GM13976 (cell line): ENCODE results near the gene RYR1.

Experiments
- DNase-seq: peaks from one replicate; pipeline ENCODE4 v3.0.0; 2012; ENCODE audit warnings: low spot score
- in situ Hi-C: fragments of 300-500 bp; cut with MboI; formaldehyde crosslinking; loops from one replicate; pipeline ENCODE4 v1.12.0; 2022; ENCODE audit warnings: low sequenced_read_pairs, mixed read lengths, inconsistent platforms; ENCODE audit not compliant: unreplicated experiment
- TF ChIP-seq, protein P1 (sequence below): IDR thresholded peaks from 2 replicates; pipeline ENCODE4 v1.5.1; 2012; ENCODE audit warnings: borderline replicate concordance, mild to moderate bottlenecking; ENCODE audit not compliant: insufficient read depth; ENCODE audit errors: extremely low read depth, missing control alignments, control extremely low read depth

RYR1 gene

DNA sequence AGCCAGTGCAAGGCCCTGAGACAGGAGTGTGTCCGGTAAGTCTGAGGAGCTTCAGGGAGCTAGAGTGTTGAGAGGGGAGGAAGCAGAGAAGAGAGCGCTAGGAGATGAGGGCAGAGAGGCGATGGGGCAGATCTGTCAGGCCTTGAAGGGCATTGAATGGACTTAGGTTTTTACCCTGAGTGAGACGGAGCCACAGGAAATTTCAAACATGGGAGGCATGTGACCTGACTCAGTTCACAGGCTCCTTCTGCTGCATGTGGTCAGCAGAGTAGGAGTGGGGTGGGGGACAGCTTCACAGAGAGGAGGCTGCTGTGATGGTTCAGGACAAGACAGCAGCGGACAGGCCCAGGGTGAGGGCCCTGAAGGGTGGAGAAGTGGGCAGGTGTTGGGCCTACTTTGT, 33.1 kb upstream of the RYR1 start:
- in situ Hi-C loops: loop anchor here (25.0 kb wide), 1 partner anchor 237 kb away; the partner anchor contains the start of gene ACTN4
- TF ChIP-seq, protein P1, sequence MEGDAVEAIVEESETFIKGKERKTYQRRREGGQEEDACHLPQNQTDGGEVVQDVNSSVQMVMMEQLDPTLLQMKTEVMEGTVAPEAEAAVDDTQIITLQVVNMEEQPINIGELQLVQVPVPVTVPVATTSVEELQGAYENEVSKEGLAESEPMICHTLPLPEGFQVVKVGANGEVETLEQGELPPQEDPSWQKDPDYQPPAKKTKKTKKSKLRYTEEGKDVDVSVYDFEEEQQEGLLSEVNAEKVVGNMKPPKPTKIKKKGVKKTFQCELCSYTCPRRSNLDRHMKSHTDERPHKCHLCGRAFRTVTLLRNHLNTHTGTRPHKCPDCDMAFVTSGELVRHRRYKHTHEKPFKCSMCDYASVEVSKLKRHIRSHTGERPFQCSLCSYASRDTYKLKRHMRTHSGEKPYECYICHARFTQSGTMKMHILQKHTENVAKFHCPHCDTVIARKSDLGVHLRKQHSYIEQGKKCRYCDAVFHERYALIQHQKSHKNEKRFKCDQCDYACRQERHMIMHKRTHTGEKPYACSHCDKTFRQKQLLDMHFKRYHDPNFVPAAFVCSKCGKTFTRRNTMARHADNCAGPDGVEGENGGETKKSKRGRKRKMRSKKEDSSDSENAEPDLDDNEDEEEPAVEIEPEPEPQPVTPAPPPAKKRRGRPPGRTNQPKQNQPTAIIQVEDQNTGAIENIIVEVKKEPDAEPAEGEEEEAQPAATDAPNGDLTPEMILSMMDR: no peak
- no peak for DNase-seq

DNA sequence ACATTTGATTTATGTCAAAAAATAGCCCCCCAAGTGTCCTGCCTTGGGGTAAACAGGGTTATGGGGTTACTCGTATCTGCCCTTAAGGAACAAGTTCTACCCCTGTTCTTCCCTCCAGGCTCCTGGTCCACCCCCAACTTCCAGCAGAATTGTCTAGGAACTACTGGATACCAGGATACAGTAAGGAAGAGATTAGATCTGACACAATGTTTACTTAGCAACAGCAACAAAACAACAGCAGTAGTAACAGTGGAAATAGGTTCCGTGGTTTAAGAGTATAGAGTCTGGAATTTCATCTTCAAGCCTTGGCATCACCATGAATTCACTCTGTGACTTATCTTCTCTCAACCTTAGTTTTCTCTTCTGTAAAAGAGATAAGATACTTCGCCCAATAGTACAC, 32.3 kb upstream of the RYR1 start:
- TF ChIP-seq, protein P1: no peak
- in situ Hi-C loops: loop anchor here (25.0 kb wide), 1 partner anchor 236 kb away; the partner anchor contains the start of gene ACTN4
- DNase-seq: no peak

DNA sequence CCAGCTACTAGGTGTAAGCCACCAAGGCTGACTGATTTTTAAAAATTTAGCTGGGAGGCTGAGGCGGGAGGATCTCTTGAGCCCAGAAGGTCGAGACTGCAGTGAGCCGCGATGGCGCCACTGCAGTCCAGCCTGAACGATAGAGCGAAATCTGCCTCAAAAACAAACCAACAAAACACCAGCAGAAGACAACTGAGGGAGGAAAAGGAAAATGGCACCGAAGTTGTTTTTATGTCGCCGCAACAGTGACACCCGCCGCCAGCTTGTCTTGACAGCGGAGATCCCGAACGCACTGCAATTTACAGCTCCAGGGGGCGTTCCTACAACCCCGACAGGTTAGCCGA, 30.9 kb upstream of the RYR1 start:
- TF ChIP-seq, protein P1: no peak
- in situ Hi-C loops: loop anchor here (25.0 kb wide), 1 partner anchor 235 kb away; the partner anchor contains the start of gene ACTN4
- DNase-seq: no peak

DNA sequence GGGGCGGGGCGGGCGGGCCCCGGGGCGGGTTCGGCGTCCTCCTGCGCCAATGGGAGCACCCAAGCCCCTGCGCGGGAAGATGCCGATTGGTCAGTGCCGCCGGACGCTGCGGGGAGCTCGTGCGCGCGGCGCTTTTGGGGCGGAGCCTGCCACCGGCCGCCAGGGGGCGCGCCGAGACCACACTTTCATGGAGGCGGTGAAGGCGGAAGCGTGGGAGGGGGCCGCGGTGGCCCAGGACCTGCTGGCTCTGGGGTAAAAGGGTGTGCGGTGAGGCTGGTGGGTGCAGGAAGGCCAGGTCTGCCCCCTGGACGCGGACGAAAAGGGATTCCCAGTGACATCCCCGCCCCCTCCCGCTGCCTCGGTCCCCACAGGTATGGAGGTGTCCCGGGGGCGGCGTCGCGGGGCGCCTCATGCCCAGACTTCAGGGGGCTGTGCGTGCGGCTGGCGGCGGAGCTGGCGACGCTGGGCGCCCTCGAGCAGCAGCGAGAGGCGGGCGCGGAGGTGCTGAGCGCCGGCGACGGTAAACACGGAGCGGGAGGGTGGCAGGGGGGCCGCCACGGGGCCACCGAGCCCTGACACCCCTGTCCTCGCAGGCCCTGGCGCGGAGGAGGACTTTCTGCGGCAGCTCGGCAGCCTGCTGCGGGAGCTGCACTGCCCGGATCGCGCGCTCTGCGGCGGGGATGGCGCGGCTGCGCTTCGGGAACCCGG, 30.4 kb upstream of the RYR1 start, which contains the start of gene FAM98C:
Gene FAM98C, plus strand, starts transcription at position 127 of the 708 bp plus-strand sequence. Its CDS starts 61 bp downstream, at position 188.
- TF ChIP-seq, protein P1: peak; percentile 99
- DNase-seq: peak; percentile 100
- in situ Hi-C loops: loop anchor here (25.0 kb wide), 1 partner anchor 234 kb away; the partner anchor contains the start of gene ACTN4

DNA sequence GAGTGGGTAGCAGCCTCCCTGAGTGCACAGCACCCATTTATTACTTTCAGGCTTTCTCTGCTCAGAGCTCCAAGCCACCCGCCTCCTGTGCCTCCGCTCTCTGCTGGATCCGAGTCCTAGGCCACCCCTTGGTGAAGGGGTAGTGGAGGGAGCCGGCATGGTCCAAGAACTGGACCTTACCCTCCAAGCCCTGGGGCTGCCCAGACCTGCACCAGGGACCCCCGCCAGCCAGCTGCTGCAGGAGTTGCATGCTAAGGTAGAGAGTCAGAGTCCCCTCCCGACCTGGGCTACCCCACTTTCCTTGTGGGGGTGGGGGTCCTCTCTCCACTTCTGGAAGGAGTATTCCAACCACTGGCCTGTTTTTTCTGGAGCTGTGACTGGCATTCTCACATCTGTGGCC, 28.6 kb upstream of the RYR1 start:
- TF ChIP-seq, protein P1: no peak
- no peak for DNase-seq
- in situ Hi-C loops: loop anchor here (25.0 kb wide), 1 partner anchor 232 kb away; the partner anchor contains the start of gene ACTN4

DNA sequence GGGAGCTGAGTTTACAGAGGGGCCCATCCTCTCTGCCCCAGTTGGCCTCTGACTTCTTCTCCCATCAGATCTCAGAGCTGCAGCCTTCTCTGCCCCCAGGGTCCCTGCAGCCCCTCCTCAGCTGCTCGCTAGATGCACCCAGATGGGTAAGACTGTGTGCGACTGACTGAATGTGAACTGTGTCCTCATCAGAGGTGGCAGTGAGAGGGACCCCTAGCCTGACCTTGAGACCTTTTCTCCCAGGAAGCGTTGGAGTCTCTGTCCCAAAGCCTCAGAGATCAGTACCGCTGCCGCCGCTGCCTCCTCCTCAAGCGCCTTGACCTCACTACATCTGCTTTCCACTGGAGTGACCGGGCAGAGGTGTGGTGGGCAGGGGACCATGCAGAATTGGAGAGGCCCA, 28.2 kb upstream of the RYR1 start:
- no peak for DNase-seq
- in situ Hi-C loops: loop anchor here (25.0 kb wide), 1 partner anchor 232 kb away; the partner anchor contains the start of gene ACTN4
- TF ChIP-seq, protein P1: no peak
